Measurements from ENCODE around the gene SLAIN1.

DNA sequence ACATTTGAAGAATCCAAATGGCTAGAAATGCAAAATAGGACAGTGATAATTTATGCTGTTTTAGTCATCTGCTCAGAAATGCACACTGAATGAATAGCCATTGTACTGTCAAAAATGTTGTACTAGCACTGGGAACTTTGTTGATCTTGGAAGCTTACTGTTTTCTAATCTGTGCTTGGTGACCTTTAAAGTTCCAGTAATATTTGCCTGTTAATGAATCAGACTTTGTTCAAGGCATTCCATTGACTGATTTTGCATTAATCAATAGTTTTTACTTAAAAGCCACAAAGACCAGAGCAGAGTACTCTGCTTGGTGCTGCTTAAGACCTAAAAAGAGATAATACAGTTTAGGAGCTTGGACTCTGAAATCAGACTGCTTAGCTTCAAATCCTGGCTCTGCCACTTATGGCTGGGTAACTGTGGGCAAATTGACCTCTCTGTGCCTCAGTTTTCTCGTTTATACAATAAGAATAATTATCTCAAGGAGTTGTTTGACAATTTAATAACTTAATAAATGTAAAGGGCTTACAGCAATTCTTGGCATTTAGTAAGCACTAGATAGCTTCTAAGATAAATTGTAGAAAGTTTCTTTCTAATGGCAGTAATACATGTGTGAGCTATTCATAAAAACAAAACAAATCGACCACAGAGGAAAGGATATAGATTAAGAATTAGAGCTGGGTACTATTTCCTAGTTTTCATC lies 4.6 kb upstream of the SLAIN1 start:
- TF ChIP-seq, protein P1, sequence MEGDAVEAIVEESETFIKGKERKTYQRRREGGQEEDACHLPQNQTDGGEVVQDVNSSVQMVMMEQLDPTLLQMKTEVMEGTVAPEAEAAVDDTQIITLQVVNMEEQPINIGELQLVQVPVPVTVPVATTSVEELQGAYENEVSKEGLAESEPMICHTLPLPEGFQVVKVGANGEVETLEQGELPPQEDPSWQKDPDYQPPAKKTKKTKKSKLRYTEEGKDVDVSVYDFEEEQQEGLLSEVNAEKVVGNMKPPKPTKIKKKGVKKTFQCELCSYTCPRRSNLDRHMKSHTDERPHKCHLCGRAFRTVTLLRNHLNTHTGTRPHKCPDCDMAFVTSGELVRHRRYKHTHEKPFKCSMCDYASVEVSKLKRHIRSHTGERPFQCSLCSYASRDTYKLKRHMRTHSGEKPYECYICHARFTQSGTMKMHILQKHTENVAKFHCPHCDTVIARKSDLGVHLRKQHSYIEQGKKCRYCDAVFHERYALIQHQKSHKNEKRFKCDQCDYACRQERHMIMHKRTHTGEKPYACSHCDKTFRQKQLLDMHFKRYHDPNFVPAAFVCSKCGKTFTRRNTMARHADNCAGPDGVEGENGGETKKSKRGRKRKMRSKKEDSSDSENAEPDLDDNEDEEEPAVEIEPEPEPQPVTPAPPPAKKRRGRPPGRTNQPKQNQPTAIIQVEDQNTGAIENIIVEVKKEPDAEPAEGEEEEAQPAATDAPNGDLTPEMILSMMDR (IDR thresholded peaks at IDR 0.05): no peak
- TF ChIP-seq POLR2A (IDR thresholded peaks at IDR 0.05) (no peak), POLR2AphosphoS5 (IDR thresholded peaks at IDR 0.05) (no peak), EP300 (IDR thresholded peaks at IDR 0.05) (no peak)

Data from suprapubic skin (tissue), 4 donors.